Glutamatergic neuron (in vitro differentiated cells): ENCODE data around the gene WDR19. TPM values are rescaled to one million over a fixed set of nuclear protein-coding genes. Genes with fewer than 3 reads are reported as not detected.

Experiments
- DNase-seq: peaks from one replicate; pipeline ENCODE4 v3.0.0; 2022
- H3K27ac Mint-ChIP-seq: one replicate; pipeline ENCODE4 v1.8.0; 2020; ENCODE audit warnings: mild to moderate bottlenecking, mixed read lengths, inconsistent platforms; ENCODE audit not compliant: unreplicated experiment
- H3K27me3 Mint-ChIP-seq: one replicate; pipeline ENCODE4 v1.8.0; 2020; ENCODE audit warnings: mild to moderate bottlenecking, moderate library complexity, mixed read lengths, inconsistent platforms; ENCODE audit not compliant: unreplicated experiment
- H3K36me3 Mint-ChIP-seq: one replicate; pipeline ENCODE4 v1.8.0; 2020; ENCODE audit warnings: mild to moderate bottlenecking, mixed read lengths, inconsistent platforms; ENCODE audit not compliant: unreplicated experiment
- H3K4me1 Mint-ChIP-seq: one replicate; pipeline ENCODE4 v1.8.0; 2020; ENCODE audit warnings: mild to moderate bottlenecking, low read depth, mixed read lengths, inconsistent platforms; ENCODE audit not compliant: unreplicated experiment
- H3K4me3 Mint-ChIP-seq: one replicate; pipeline ENCODE4 v1.8.0; 2020; ENCODE audit warnings: mild to moderate bottlenecking, mixed read lengths, inconsistent platforms; ENCODE audit not compliant: unreplicated experiment
- H3K9me3 Mint-ChIP-seq: one replicate; pipeline ENCODE4 v1.8.0; 2020; ENCODE audit warnings: mild to moderate bottlenecking, moderate library complexity, mixed read lengths, inconsistent platforms; ENCODE audit not compliant: unreplicated experiment
- total RNA-seq: library from RNA; stranded (reverse); fragmentation: NEBNext Ultra II Directional; extraction: Animal tissue kit (Norgen Biotek cat#: 25700); gene quantifications from one replicate; pipeline ENCODE4 v1.2.1, GENCODE V29; 2021; ENCODE audit not compliant: unreplicated experiment
- TF ChIP-seq, protein P1 (sequence below): fragments of 200-600 bp; sonication (generic); IDR thresholded peaks from one replicate; pipeline ENCODE4 v1.5.0; 2021; ENCODE audit not compliant: partially characterized antibody, unreplicated experiment

Gene WDR19
- total RNA-seq, 1 donor from 2014 or later = 48.6 TPM

GRCh38 chr4:39255266-39255665 is 72.9 kb downstream of the WDR19 start:
- DNase-seq = no peak
- Mint-ChIP-seq H3K27me3 (no peaks in the 10 kb centered on the region), H3K4me1 (peaks cover 8% of the 10 kb centered on the region), H3K9me3 (no peaks in the 10 kb centered on the region), H3K4me3 (no peak overlapping the region), H3K36me3 (peaks cover 3% of the 10 kb centered on the region), H3K27ac (no peak overlapping the region)
- TF ChIP-seq, protein P1, sequence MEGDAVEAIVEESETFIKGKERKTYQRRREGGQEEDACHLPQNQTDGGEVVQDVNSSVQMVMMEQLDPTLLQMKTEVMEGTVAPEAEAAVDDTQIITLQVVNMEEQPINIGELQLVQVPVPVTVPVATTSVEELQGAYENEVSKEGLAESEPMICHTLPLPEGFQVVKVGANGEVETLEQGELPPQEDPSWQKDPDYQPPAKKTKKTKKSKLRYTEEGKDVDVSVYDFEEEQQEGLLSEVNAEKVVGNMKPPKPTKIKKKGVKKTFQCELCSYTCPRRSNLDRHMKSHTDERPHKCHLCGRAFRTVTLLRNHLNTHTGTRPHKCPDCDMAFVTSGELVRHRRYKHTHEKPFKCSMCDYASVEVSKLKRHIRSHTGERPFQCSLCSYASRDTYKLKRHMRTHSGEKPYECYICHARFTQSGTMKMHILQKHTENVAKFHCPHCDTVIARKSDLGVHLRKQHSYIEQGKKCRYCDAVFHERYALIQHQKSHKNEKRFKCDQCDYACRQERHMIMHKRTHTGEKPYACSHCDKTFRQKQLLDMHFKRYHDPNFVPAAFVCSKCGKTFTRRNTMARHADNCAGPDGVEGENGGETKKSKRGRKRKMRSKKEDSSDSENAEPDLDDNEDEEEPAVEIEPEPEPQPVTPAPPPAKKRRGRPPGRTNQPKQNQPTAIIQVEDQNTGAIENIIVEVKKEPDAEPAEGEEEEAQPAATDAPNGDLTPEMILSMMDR = no peak

- TF ChIP-seq, protein P1 = no peak
These were observed 73.5 kb downstream of the WDR19 start for GRCh38 chr4:39255871-39256270.

DNA sequence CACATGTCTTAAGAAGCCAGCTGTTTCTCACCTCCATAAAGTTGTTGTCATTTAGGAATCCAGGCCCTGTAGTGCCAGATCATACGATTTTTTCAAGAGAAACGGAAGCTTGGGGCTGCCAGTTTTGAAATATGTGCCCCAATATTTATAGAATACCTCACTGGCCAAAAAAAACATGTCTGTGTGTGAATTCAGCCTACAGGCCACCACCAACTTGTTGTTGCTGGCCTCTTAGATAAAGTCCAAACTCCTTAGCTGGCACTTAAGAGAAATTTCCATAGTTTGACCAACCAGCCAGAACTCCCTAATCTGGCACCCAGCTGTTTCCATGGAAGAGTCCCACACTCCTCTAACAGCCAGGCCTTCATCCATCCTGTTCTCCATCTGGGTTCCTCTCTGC is 74.1 kb downstream of the WDR19 start:
- TF ChIP-seq, protein P1 = no peak
- Mint-ChIP-seq H3K9me3 (no peaks in the 10 kb centered on the region), H3K27me3 (no peaks in the 10 kb centered on the region), H3K27ac (no peak overlapping the region), H3K36me3 (peaks cover 3% of the 10 kb centered on the region), H3K4me1 (peaks cover 8% of the 10 kb centered on the region), H3K4me3 (no peak overlapping the region)
- DNase-seq = no peak

More at GRCh38 chr4:39255871-39256270, 73.5 kb downstream of the WDR19 start:
- Mint-ChIP-seq H3K36me3 (peaks cover 3% of the 10 kb centered on the region), H3K27me3 (no peaks in the 10 kb centered on the region), H3K4me3 (no peak overlapping the region), H3K27ac (no peak overlapping the region), H3K4me1 (peaks cover 8% of the 10 kb centered on the region), H3K9me3 (no peaks in the 10 kb centered on the region)
- DNase-seq = no peak

DNA sequence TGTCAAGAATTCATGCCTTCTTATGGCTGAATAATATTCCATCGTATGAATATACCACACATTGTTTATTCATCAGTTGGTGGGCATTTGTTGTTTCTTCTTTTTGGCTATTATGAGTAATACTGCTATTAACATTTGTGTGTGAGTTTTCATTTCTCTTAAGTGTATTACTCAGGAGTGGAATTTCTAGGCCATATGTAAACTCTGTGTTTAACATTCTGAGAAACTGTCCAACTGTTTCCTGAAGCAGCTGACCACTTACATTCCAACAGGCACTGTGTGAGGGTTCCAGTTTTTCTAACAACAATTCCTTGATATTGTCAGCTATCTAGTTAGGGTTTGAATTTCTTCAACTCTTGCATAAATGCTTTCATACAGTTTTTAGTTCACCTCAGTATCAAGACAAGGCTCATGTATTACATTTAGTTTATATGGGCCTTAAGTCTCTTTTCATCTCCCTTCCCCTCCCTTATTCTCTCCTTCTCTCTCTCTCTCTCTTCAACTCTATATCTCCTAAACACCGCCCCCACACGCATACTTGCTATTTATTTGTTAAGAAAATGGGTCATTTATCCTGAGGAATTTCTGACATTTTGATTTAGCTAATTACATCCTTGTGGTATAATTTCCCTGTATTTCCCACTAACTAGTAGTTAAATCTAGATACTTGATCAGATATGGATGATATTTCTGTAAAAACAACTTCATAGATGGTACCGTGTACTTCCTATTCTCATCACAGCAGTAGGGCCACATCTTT is 77.4 kb downstream of the WDR19 start:
- TF ChIP-seq, protein P1 = no peak
- H3K36me3 Mint-ChIP-seq = peaks cover 3% of the 10 kb centered on the region
- H3K4me3 Mint-ChIP-seq = no peak overlapping the region
- H3K4me1 Mint-ChIP-seq = peaks cover 8% of the 10 kb centered on the region
- H3K9me3 Mint-ChIP-seq = peaks cover 2% of the 10 kb centered on the region
- H3K27ac Mint-ChIP-seq = no peak overlapping the region
- no peak for DNase-seq
- H3K27me3 Mint-ChIP-seq = peaks cover 4% of the 10 kb centered on the region

DNA sequence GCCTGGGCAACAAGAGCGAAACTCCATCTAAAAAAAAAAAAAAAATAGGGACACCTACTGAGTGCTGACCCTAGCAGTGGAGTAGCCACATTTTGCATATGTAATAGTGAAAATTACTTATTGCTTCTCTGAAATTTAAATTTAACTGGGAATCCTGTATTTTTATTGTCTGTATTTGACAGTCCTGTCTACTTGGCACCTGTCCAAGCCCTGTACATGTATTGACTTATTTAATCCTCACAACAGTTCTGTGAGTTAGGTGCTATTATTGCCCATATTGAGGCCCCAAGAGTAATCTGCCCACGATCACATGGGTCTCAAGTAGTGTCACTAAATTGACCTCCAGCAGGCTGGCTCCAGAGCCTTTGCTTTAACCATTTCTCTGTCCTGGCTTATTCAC is 81.6 kb downstream of the WDR19 start:
- H3K27ac Mint-ChIP-seq = no peak overlapping the region

More for the DNA sequence above, 81.6 kb downstream of the WDR19 start:
- Mint-ChIP-seq H3K4me1 (no peaks in the 10 kb centered on the region), H3K36me3 (peaks cover 9% of the 10 kb centered on the region), H3K9me3 (peaks cover 2% of the 10 kb centered on the region), H3K27me3 (peaks cover 4% of the 10 kb centered on the region), H3K4me3 (no peak overlapping the region)
- TF ChIP-seq, protein P1 = no peak
- DNase-seq = no peak
